Cortex of kidney (tissue), 1 donor: ENCODE results near the gene MOB3A.
A peak's percentile ranks its signal among the peaks of the same experiment; 100 is the strongest.

Source experiments
- DNase-seq: peaks from one replicate; lab custom pipeline; 2025; lab: John Stamatoyannopoulos, UW

MOB3A gene

DNA sequence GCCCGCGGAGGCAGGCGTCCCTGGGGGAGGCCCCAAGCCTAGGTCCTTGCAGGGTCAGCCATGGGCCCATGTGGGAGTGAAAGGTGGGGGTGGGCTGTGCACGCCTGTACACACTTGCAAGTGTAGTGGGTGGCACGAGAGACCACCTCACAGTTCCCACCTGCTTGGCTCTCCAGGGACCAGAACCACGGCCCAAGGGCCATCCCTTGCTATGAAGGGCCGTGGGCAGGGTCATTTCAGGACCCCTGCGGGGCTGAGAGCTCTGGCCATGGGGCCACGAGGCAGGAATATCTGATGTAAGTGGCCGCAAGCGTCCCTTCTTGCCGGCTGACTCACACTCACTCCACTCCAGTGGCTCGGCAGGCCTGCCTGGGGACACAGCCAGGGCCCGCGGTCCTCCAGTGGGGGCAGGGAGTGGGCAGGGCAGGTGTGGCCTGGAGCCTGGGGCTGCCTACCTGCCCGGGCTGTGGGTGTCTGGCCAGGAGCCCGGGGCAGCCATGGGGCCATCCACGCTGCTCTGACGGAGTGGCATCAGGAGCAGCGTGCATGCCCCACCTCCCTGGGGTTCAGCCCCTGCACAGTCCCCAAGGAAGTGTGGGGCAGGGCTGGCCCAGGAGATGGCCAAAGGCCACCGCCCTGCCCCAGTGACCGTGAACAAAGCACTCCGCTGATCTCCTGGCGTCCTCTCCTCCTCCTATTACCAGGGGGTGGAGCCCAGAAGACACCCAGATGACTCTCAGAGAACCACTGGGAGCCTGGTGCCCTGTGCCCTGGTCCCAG is 36.5 kb downstream of the MOB3A start:
- DNase-seq: no peak

DNA sequence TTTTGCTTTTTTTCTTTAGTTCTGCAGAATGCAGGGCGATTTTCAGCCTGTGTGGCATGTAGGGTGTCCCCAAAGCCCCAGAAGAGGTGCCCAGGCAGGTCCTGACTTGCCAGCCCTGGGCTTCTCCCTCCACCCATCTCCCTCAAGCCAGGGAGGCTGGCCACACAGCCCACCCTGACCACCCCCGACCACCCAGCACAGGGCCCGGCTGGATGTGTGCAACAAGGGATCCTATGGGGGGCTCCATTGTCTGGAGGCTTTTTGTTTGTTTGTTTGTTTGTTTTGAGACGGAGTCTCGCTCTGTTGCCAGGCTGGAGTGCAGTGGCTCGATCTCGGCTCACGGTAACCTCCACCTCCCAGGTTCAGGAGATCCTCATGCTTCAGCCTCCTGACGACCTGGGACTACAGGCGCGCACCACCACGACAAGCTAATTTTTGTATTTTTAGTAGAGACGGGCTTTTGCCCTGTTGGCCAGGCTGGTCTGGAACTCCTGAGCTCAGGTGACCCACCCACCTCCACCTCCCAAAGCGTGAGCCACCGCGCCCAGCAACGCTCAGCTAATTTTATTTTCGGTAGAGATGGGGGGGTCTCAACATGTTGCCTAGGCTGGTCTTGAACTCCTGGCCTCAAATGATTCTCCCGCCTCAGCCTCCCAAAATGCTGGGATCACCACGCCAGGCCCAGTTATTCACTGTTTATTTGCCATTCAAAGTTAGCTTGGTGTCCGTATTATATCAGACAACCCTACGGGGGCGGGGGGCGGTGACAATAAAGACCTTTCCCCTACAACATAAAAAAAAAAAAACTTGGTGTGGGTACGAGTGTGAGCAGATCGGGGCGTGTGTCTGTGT is 37.3 kb downstream of the MOB3A start:
- DNase-seq: no peak

DNA sequence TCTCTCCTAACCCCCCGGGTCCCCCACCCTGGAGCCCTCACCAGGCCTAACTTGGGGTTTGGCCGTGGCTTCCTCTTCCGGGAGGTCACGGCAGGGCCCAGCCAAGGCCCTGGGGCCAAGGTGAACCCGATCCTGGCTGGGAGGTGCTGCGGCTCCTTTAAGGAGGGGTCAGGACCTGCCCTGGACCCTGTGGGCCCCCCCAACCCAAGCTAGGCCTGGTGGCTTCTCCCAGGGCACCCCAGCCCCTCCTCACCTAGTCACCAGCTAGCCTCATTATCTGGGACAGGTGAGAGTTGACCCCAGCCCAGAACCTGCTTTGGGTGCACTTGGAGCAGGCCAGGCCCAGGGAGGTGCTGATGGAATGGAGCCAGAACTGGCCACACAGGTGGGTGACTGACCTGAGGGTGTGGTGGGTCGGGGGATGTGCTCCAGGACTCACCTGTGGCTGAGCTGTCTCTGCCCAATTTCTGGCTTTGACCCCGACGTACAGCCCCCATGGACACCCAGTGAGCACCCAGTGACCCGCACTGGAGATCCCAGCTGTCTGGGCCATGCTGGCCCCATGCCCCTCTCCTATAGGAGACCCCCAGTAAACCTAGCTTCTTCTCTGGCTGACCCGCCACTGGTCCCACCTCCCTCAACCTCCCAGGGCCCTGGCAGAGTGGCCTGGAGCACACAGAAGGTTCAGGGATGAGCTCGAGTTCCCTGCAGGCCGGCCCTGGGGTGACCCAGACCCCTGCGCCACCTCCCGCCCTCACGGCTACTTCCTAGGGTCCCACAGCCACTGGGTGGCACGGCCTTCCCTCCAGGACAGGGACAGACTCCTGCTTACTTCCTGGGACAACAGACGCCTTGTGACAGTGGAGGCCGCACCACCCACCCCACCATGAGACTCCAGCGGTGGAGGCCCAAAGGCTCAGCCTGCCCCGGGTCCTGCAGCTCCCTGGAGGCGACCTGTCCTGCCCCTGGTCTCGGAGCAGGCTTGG is 38.3 kb downstream of the MOB3A start:
- no peak for DNase-seq

DNA sequence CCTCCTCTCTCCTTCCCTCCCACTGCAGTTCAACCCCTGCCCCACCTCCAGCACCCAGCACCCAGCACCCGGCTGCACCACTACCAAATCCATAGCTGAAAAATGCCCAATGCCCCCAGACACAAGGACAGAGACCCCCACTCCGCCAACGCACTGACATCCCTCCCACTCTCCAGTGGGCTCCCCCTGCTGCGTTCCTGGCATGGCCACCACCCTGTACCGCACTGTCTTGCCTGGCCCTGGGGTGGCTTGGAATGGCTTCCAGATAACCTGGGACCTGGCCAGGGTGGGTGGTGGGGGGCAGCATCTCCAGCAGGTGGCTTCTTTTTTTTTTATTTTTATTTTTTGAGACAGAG is 39.3 kb downstream of the MOB3A start:
- DNase-seq: no peak

DNA sequence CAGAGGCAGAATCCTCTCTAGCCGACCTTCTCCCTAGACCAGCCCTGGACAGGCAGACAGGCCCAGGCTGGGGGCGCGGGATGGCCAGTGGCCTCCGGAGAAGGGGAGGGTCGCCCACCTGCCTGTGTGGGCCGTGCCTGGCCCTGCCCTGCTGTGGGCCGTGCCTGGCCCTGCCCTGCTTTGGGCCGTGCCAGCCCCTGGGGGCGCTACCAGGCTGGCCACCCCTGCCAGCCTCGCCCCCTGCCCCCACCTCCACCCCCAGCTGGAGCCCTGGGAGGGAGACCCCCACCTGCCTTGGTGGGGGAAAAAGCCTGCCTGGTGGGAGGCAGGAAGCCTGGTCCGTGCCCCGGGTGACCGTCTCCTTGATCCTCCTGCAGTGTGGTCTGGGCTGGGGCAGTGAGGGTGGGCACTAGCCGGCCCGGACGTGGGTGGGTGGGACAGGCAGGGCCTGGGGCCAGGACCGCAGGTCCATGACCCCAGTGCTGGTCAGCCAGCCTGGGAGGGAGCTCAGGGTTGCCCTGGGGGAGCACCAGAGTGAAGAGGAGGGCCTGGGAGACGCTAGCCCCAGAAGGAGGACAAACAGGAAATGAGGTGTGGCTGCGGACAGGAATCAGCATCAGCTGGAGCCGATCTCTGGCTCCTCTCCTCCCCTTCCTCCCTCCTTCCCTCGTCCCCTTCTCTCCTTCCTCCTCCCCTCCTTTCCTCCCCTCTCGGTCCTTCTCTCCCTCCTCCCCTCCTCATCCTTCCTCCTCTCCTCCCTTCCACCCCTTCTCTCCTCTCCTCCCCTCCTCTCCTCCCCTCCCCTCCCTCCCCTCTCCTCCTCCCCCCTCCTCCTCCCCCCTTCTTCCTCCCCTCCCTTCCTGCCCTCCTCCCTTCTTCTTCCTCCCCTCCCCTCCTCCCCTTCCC is 39.9 kb downstream of the MOB3A start:
- DNase-seq: no peak

- DNase-seq: no peak
Observed at GRCh38 chr19:2054763-2055162, 41.4 kb downstream of the MOB3A start.

DNA sequence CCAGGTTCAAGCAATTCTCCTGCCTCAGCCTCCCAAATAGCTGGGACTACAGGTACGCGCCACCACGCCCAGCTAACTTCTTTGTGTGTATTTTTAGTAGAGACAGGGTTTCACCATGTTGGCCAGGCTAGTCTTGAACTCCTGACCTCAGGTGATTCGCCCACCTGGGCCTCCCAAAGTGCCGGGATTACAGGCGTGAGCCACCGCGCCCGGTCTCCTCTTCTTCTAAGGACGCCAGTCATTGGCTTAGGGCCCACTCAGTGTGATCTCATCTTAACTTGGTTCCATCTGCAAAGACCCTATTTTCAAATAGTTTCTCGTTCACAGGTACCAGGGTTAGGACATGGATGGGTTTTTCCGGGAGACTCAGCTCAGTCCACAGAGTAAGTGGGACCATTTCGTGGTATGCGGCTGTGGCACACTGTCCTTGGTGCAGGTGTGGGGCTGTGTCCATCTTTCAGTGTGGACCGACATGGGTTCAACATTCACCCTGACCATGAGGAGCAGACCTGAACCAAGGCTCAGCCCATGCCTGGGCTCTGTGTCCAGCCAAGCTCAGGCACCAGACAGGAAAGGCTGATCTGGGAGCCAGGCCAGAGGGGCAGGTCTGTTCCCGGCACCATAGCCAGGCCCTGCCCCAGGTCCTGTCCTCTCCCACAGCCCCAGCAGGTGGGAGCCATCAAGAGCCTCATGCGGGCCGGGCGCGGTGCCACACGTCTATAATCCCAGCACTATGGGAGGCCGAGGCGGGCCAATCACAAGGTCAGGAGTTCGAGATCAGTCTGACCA is 42.3 kb downstream of the MOB3A start:
- DNase-seq: no peak

GRCh38 chr19:2051773-2052704 is 44.1 kb downstream of the MOB3A start:
- no peak for DNase-seq

GRCh38 chr19:2050991-2051772 is 44.9 kb downstream of the MOB3A start, which contains the start of gene MKNK2:
Gene MKNK2, minus strand, starts transcription at chr19:2051244. Its CDS starts 393 bp downstream, at chr19:2050851.
- peak; percentile 92 for DNase-seq

GRCh38 chr19:2050349-2050990 is 45.7 kb downstream of the MOB3A start:
- no peak for DNase-seq

- DNase-seq: no peak
Observed at GRCh38 chr19:2049741-2050348, 46.3 kb downstream of the MOB3A start.

GRCh38 chr19:2048959-2049740 is 47.0 kb downstream of the MOB3A start:
- DNase-seq: no peak

GRCh38 chr19:2048104-2048958 is 47.8 kb downstream of the MOB3A start:
- DNase-seq: no peak

DNA sequence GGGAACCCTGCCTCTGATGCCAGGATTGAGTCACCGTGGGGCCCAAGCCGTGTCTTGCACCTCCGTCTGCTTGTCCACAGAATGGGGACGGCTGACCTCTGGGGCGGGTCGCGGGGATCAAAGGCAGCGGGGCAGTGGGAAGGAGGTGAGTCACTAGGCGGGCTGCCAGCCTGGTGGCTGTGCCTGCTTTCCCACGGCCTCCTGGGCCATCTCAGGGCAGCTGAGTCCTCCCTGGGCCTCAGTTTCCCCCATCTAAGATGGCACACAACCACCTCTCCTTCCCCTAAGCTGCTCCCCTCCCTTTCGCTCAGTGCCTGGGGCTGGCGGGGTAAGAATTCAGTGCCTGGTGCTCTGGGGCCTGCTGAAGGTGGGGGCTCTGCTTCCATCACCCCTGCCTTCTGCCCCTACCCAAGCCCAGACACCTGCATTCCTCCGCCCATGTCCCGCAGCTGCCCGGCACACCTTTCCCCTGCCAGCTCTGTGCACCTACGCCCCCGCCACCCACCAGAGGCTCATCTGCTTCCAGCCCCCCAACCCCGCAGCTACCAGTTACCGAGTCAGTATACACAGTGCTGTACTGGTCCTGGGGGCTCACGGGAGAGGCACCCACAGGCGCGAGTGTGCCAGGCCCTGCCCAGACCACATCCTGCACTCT is 48.5 kb downstream of the MOB3A start:
- DNase-seq: no peak

DNA sequence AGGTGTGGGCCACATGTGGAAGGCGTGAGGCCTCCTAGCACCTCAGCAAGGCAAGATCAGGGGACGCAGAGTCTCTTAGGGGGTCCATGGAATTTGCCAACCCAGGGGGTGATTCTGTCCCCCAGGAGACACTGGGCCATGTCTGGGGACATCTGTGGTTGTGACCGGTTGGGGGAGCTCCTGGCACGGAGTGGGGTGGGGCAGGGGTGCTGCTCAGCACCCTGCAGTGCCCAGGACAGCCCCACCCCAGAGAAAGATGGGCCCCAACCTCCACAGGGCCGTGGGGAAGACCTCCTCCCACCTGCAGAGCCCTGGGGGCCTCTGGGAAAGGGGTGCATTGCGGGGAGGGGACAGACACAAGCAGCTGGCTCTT is 49.1 kb downstream of the MOB3A start:
- no peak for DNase-seq
